Stomach smooth muscle (tissue), 2 donors: Measurements from ENCODE around the gene PGAM1.
"Not testable (repeated sequence)": the region's sequence is repeated elsewhere in the genome, so short reads cannot be mapped to it uniquely, and the experiment has no call there.

Experiments
- H3K27ac ChIP-seq: one replicate; pipeline ENCODE4 v1.7.0; 2013; ENCODE audit warnings: mild to moderate bottlenecking, low read length, inconsistent platforms
- H3K27me3 ChIP-seq, 2 donors: one replicate each; pipeline ENCODE4 v1.7.0; 2013; ENCODE audit warnings: low read length in 2 of 2; ENCODE audit not compliant: insufficient read depth in 2 of 2, control insufficient read depth in 1 of 2
- H3K36me3 ChIP-seq, 2 donors: one replicate each; pipeline ENCODE4 v1.7.0; 2013; ENCODE audit warnings: low read length in 2 of 2; ENCODE audit not compliant: control insufficient read depth in 2 of 2, insufficient read depth in 2 of 2
- H3K4me1 ChIP-seq: one replicate; pipeline ENCODE4 v1.7.0; 2013; ENCODE audit warnings: low read length; ENCODE audit not compliant: control insufficient read depth, insufficient read depth
- H3K4me3 ChIP-seq, 2 donors: one replicate each; pipeline ENCODE4 v1.7.0; 2013; ENCODE audit warnings: low read length in 2 of 2
- H3K9ac ChIP-seq, 2 donors: one replicate each; pipeline ENCODE4 v1.7.0; 2013; ENCODE audit warnings: low read length in 2 of 2, mild to moderate bottlenecking in 1 of 2
- H3K9me3 ChIP-seq, 2 donors: one replicate each; pipeline ENCODE4 v1.7.0; 2013; ENCODE audit warnings: low read length in 2 of 2; ENCODE audit not compliant: control insufficient read depth in 2 of 2
- donor health status: healthy.
- donor health status: Pancreatic carcinoma.

The PGAM1 gene

DNA sequence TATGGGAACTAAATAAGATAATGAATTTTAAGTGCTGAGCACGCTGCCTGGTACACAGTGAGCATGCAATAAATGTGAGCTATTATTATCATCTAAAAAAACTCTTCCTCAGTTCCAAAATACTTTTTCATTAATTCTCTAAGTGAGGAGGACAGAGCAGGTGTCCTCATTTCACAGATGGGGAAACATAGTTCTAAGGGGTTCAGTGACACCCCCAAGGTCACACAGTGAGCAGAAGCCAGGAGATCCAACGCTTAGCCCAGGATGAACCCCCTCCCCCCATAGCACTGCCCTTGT lies 18.1 kb upstream of the PGAM1 start:
- Histone ChIP-seq H3K27me3 (no peaks in the 10 kb centered on the region), H3K36me3 (no peaks in the 10 kb centered on the region), H3K9ac (no peak overlapping the region), H3K9me3 (no peaks in the 10 kb centered on the region), H3K4me3 (no peak overlapping the region), H3K27ac (no peak overlapping the region), H3K4me1 (peaks cover 4% of the 10 kb centered on the region)

DNA sequence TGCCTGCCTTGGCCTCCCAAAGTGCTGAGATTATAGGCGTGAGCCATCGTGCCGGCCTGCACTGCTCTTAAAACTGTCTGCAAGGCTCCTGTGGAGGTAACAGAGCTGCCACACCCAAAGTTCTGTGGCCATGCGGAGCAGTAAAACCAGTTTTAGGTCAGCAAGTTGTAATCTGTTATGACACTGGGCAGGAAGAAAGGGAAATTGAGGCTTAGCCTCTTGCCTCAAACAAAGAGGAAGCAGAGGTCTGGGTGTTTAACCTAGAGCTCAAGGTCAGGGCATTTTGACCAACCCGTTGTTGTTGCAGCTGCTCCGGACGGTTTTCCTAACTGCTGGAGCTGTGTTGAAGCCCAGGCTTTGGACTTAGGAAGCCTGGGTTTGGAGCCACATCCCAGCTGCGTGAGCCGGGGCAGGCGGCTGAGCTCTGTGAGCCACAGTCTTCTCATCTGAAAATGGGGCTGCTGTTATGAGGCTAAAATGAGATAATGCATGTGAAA lies 17.4 kb upstream of the PGAM1 start:
- Histone ChIP-seq H3K27ac (no peak overlapping the region), H3K36me3 (no peaks in the 10 kb centered on the region), H3K4me1 (peaks cover 4% of the 10 kb centered on the region), H3K9ac (no peak overlapping the region), H3K4me3 (no peak overlapping the region), H3K9me3 (no peaks in the 10 kb centered on the region), H3K27me3 (no peaks in the 10 kb centered on the region)

DNA sequence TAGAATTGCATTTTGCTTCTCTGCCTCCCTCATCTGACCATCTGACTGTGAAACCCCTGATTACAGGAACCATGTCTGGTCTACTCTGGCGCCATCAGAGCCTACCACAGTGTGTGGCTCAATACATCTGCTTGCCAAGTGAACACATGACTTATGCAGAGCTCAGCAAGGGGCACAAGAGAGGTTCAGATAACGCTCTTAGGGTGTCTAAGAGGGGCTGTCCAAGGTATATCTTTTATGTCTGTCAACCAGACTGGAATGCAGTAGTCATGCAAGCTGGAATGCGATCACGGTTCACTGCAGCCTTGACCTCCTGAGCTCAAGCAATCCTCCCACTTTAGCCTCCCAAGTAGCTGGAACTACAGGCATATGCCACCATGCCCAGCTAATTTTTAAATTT lies 14.6 kb upstream of the PGAM1 start:
- Histone ChIP-seq H3K27me3 (no peaks in the 10 kb centered on the region), H3K9ac (no peak overlapping the region), H3K4me3 (no peak overlapping the region), H3K36me3 (no peaks in the 10 kb centered on the region), H3K9me3 (no peaks in the 10 kb centered on the region), H3K4me1 (peaks cover 4% of the 10 kb centered on the region), H3K27ac (no peak overlapping the region)

DNA sequence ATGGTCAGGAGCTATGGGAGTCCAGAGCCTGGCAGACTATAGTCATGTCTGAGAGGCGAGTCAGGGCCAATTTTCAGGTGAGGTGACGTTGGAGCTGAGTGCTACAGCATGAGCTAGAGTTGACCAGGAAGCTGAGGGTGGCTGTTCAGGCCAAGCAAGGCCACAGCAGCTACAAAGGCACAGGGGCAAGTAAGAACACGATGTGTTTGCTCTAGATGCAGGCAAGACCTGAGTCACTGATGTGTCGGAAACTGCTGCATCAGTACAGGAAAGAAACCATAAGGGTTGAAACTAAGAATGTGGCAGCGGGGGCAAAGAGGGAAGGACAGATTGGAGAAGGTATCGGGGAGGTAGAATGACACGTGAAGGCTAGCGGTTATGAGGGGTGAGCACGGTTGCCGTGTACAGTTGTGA lies 13.1 kb upstream of the PGAM1 start:
- Histone ChIP-seq H3K27ac (no peak overlapping the region), H3K4me3 (no peak overlapping the region), H3K36me3 (no peaks in the 10 kb centered on the region), H3K9ac (no peak overlapping the region), H3K9me3 (no peaks in the 10 kb centered on the region), H3K27me3 (no peaks in the 10 kb centered on the region), H3K4me1 (no peaks in the 10 kb centered on the region)

DNA sequence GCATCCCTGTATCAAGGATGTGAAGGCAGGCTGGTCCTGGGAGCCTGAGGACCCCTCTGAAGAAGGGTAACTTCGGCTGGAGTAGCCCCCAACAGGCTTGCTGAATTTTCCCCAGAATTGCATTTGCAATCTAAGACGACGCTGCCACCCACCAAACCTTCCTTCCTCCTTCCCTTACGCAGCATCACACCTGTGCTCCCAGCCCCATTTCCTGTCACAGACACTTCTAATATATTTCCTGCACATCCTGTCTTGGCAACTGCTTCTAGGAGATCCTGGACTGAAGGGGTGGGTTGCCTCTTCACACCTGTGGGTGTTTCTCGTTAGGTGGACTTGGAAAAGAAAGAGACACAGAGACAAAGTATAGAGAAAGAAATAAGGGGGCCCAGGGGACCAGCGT lies 9.4 kb upstream of the PGAM1 start:
- H3K27me3 ChIP-seq, result no peaks in the 10 kb centered on the region
- no peak overlapping the region for H3K9ac ChIP-seq
- no peak overlapping the region for H3K4me3 ChIP-seq
- H3K36me3 ChIP-seq, result no peaks in the 10 kb centered on the region
- no peak overlapping the region for H3K27ac ChIP-seq
- H3K9me3 ChIP-seq, result no peaks in the 10 kb centered on the region
- peaks cover 4% of the 10 kb centered on the region for H3K4me1 ChIP-seq

DNA sequence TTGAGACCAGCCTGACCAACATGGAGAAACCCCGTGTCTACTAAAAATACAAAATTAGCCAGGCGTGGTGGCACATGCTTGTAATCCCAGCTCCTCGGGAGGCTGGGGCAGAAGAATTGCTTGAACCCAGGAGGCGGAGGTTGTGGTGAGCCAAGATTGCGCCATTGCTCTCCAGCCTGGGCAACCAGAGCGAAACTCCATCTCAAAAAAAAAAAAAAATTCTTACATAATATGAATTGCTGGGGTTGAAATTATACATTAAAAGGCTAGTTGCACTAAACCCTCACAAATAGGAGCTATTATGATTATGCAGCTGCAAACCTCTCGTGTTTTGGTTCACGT lies 2.3 kb upstream of the PGAM1 start:
- not testable (repeated sequence) for H3K36me3 ChIP-seq, H3K4me3 ChIP-seq, H3K27ac ChIP-seq, H3K27me3 ChIP-seq, H3K9me3 ChIP-seq, H3K9ac ChIP-seq
- H3K4me1 ChIP-seq, result peaks cover 24% of the 10 kb centered on the region

DNA sequence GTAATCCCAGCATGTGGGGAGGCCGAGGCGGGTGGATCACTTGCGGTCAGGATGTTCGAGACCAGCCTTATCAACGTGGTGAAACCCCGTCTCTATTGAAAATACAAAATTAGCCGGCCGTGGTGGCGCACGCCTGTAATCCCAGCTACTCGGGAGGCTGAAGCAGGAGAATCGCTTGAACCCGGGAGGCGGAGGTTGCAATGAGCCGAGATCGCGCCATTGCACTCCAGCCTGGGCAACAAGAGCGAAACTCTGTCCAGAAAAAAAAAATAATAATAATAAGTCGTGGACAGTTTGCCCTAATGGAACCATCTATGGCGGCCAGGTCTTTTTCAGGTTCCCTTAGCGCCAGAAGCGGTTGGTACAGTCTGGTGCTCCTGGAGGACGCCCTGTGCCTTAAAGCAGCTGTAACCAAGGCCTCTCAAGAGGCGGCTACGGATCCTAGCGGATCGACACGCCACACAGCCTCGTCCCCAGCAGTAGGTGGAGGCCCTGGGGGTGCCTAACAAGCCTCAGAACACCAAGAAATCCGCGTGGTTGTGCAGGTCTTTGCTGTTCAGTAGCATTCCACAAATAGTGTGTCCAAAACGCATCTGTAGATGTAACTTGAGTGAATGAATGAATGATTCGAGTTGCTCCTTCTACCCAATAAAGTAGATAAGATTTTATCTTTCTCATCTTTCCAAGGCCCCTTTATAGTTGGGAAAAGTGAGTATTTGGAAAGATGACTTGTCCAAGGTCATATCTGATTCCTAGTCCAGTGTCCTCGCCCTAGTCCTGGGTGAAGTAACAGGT lies 982 bp downstream of the PGAM1 start:
- peaks cover 16 to 21% of the 10 kb centered on the region in 2 donors for H3K36me3 ChIP-seq
- H3K9me3 ChIP-seq, result no peaks in the 10 kb centered on the region
- H3K4me3 ChIP-seq, result peak overlapping the region; percentile 91 to 93
- peak overlapping the region; percentile 75 to 90 for H3K9ac ChIP-seq
- H3K27me3 ChIP-seq, result no peaks in the 10 kb centered on the region
- H3K4me1 ChIP-seq, result peaks cover 20% of the 10 kb centered on the region
- peak overlapping the region; percentile 76 for H3K27ac ChIP-seq

DNA sequence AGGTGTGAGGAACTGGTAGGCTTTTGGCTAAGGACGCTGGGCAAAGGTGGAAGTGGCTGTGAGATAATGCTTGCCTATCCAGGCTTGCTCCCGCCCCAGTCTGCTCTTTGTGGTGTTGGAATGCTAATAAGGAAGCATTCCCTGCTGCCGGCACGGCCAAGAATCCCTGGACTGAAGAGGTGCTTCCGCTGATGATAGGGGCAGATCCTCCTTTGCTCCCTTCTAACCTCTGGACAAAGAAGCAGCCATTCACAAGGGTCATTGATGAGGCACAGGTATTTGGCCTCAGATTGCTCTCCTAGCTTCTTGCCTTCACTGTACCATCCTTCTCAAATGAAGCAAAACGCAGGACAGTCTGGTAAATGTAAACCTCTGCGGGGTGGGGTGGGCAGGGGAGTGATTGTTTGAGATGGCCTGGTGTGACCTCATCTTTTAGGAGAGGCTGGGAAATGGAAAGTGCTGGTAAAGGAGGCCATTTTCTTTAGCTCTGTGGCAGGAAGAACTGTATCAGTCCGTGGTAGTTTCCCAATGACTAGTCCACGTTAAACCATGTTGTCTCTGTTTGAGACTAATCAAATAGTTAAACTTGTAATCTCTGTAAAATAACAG lies 1.7 kb downstream of the PGAM1 start:
- Histone ChIP-seq H3K27ac (peak overlapping the region; percentile 76), H3K4me3 (peak overlapping the region; percentile 91 to 93), H3K9ac (peak overlapping the region; percentile 66 to 90), H3K4me1 (peaks cover 20% of the 10 kb centered on the region), H3K27me3 (no peaks in the 10 kb centered on the region), H3K36me3 (peaks cover 16 to 21% of the 10 kb centered on the region in 2 donors), H3K9me3 (no peaks in the 10 kb centered on the region)

DNA sequence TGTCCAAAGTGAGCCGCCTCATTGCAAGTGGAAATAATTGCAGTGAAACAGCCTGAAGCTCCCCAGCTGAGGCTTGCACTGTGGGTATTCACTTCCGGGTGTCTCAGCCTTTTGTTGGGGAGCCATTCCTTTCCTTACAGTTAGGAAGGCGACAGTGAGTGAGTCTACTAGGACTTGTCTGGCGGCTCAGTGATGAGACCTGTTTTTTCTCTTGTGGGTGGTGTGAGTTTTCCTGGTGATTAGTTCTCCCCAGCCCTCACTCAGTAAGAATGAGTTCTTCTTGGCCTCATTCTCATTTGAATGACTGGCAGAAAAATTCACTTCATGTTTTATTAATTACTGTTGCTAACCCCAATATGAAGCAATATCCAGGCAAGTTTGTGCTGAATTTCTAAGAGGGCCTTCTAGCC lies 2.6 kb downstream of the PGAM1 start:
- no peaks in the 10 kb centered on the region for H3K27me3 ChIP-seq
- peak overlapping the region; percentile 16 to 91 for H3K4me3 ChIP-seq
- H3K4me1 ChIP-seq, result peaks cover 20% of the 10 kb centered on the region
- peaks cover 20 to 25% of the 10 kb centered on the region in 2 donors for H3K36me3 ChIP-seq
- H3K9ac ChIP-seq, result peak overlapping the region in 1 of 2 donors; percentile 28
- H3K9me3 ChIP-seq, result no peaks in the 10 kb centered on the region
- no peak overlapping the region for H3K27ac ChIP-seq

DNA sequence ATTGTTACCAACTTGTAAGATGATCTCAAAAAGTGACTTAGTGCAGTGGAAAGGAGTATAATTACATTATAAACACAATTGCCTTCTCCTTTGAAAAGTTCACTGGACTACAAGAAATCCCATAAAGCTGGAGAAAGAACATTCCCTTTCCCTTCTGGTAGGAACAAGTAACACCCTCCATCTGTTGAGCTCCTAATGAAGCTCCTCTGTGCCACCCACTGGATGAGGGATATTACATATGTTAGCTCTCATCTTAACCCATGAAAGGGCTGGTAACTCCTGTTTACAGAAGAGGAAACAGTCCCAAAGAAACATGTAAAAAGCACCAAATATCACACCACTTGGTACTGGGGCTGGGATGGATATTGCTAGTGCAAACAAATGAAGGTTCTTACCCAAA lies 8.1 kb downstream of the PGAM1 start:
- no peaks in the 10 kb centered on the region for H3K27me3 ChIP-seq
- H3K4me3 ChIP-seq, result no peak overlapping the region
- H3K9me3 ChIP-seq, result no peaks in the 10 kb centered on the region
- no peak overlapping the region for H3K27ac ChIP-seq
- H3K4me1 ChIP-seq, result no peaks in the 10 kb centered on the region
- peaks cover 40 to 49% of the 10 kb centered on the region in 2 donors for H3K36me3 ChIP-seq
- H3K9ac ChIP-seq, result no peak overlapping the region

DNA sequence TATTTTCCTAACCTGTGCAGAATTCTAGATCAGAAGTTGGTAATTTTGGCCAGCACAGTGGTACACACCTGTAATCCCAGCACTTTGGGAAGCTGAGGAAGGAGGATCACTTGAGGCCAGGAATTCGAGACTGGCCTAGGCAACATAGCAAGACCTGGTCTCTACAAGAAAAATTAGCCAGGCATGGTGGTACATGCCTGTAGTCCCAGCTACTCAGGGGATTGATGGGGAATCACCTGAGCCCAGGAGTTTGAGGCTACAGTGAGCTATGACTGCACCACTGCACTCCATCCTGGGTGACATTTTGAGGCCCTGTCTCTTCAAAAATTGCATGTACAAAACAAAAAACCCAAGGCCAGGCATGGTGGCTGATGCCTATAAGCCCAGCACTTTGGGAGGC lies 8.6 kb downstream of the PGAM1 start:
- H3K9me3 ChIP-seq, result no peaks in the 10 kb centered on the region

More for the DNA sequence above, 8.6 kb downstream of the PGAM1 start:
- Histone ChIP-seq H3K9ac (no peak overlapping the region), H3K36me3 (peaks cover 40 to 53% of the 10 kb centered on the region in 2 donors), H3K27me3 (no peaks in the 10 kb centered on the region), H3K4me1 (no peaks in the 10 kb centered on the region), H3K27ac (no peak overlapping the region), H3K4me3 (no peak overlapping the region)
